ENCODE measurements around the gene MSLN.
A peak's percentile ranks its signal among the peaks of the same experiment; 100 is the strongest.

Gene MSLN

GRCh38 chr16:715477-716199, 44.9 kb upstream of the MSLN start:
- TF ChIP-seq CTCF (IDR thresholded peaks at IDR 0.05; ENCODE audit: low read depth, low read length), result no peak

GRCh38 chr16:716200-716568, 44.4 kb upstream of the MSLN start:
- no peak for TF ChIP-seq CTCF (IDR thresholded peaks at IDR 0.05; ENCODE audit: low read depth, low read length)
- H3K4me3 ChIP-seq (ENCODE audit: low read depth, low read length), result peak overlapping the region; percentile 63

More at GRCh38 chr16:715477-716199, 44.9 kb upstream of the MSLN start:
- H3K4me3 ChIP-seq (ENCODE audit: low read depth, low read length), result peak overlapping the region; percentile 63

GRCh38 chr16:716768-717325, 43.7 kb upstream of the MSLN start:
- no peak overlapping the region for H3K4me3 ChIP-seq (ENCODE audit: low read depth, low read length)
- TF ChIP-seq CTCF (IDR thresholded peaks at IDR 0.05; ENCODE audit: low read depth, low read length), result no peak

GRCh38 chr16:717450-718245, 42.9 kb upstream of the MSLN start:
- no peak overlapping the region for H3K4me3 ChIP-seq (ENCODE audit: low read depth, low read length)
- no peak for TF ChIP-seq CTCF (IDR thresholded peaks at IDR 0.05; ENCODE audit: low read depth, low read length)

- TF ChIP-seq CTCF (IDR thresholded peaks at IDR 0.05; ENCODE audit: low read depth, low read length), result no peak
- H3K4me3 ChIP-seq (ENCODE audit: low read depth, low read length), result no peak overlapping the region
Observed at GRCh38 chr16:718389-718788, 42.1 kb upstream of the MSLN start.

GRCh38 chr16:718922-719321, 41.6 kb upstream of the MSLN start:
- TF ChIP-seq CTCF (IDR thresholded peaks at IDR 0.05; ENCODE audit: low read depth, low read length), result no peak
- H3K4me3 ChIP-seq (ENCODE audit: low read depth, low read length), result no peak overlapping the region

Data from WI38 (cell line).